Fibroblast of lung (primary cell): ENCODE results near the gene XRN2.

Experiments used
- CTCF ChIP-seq, 2 donors: IDR thresholded peaks in 1 of 2; conservative IDR thresholded peaks in 1 of 2; 1 replicate in 1 of 2; 2 replicates in 1 of 2; pipeline ENCODE4 v1.5.1; 2011 to 2012; ENCODE audit warnings: low read length in 2 of 2, control low read depth in 1 of 2, inconsistent platforms in 1 of 2, low read depth in 1 of 2, mild to moderate bottlenecking in 1 of 2
- EZH2 ChIP-seq: IDR thresholded peaks from 2 replicates; pipeline ENCODE4 v1.5.1; 2012; ENCODE audit warnings: low read length, control low read depth, mild to moderate bottlenecking; ENCODE audit errors: missing control alignments

- TF ChIP-seq CTCF (conservative IDR thresholded peaks at IDR 0.05 in 1 of 2, IDR thresholded peaks at IDR 0.05 in 1 of 2; ENCODE audit: low read depth in 1 of 2, low read length in 2 of 2) (no peak), EZH2 (no peak)
These were observed 8.4 kb upstream of the XRN2 start for GRCh38 chr20:21294755-21295154.
